B cell (primary cell): Measurements from ENCODE around the gene PTGDR.

ENCODE experiments used
- CTCF ChIP-seq: fragments of 200-600 bp; IDR thresholded peaks from one replicate; pipeline ENCODE4 v1.8.0; 2022; ENCODE audit warnings: antibody characterized with exemption, mild to moderate bottlenecking
- EZH2 ChIP-seq: IDR thresholded peaks from 2 replicates; pipeline ENCODE4 v1.6.1; 2012; ENCODE audit warnings: borderline replicate concordance, low read depth, mild to moderate bottlenecking, moderate library complexity, low read length; ENCODE audit not compliant: insufficient read depth, poor library complexity, severe bottlenecking

- TF ChIP-seq CTCF (no peak), EZH2 (no peak)
Observed at GRCh38 chr14:52254086-52254485, 13.4 kb upstream of the PTGDR start.
